ENCODE data around the gene NIT1.

DNA sequence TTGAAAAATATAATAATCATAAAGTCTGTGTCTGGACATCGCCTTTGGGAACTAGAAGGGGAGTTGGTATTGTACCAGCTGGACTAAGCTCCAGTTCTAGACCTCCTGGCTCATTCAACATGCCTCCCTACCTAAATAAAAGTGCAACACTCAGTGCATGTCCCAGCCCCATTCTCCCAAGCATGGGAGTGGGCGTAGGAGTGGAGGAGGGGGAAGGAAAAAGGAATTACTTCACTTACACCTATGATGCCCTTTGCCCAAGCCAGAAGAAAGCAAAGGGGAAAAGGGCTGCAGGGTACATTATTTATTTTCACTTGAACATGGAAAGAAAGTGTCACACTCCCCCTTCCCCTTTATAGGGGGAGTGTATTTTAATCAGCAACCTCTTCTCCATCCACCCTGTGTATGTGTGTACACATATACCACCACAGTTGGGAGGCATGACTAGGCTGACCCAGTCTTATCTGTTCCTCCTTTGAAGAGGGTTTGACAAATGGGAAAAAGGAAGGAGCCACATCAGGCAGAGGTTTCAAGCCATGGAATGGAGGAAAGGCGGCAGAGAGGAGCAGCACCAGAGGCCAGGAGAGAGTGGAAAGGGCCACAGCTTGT lies 3.2 kb downstream of the NIT1 start:
- TF ChIP-seq CTCF (conservative IDR thresholded peaks at IDR 0.05), result no peak
- no peak for TF ChIP-seq EZH2 (IDR thresholded peaks at IDR 0.05; ENCODE audit: low read depth)

Data from PC-9 (cell line).